Esophagus muscularis mucosa (tissue), 4 donors: ENCODE results near the gene KDSR. TPM values are rescaled to one million over a fixed set of nuclear protein-coding genes. Genes with fewer than 3 reads are reported as not detected.
A peak's percentile ranks its signal among the peaks of the same experiment; 100 is the strongest.

Source experiments
- DNase-seq: peaks from one replicate; pipeline ENCODE4 v3.0.0-alpha.2; 2017; ENCODE audit errors: extremely low spot score
- H3K27ac ChIP-seq, 4 donors: fragments of 200-600 bp; sonication (generic); replicated peaks in 1 of 4; 1 replicate in 3 of 4; 2 replicates in 1 of 4; pipeline ENCODE4 v1.5.1; 2016 to 2019; ENCODE audit warnings: mild to moderate bottlenecking in 1 of 4
- H3K27me3 ChIP-seq, 4 donors: fragments of 200-600 bp; sonication (generic); one replicate each; pipeline versions ENCODE4 v1.5.1 to v1.6.0; 2016 to 2019
- H3K36me3 ChIP-seq, 4 donors: fragments of 200-600 bp; sonication (generic); one replicate each; pipeline ENCODE4 v1.5.1; 2016 to 2019
- H3K4me1 ChIP-seq, 4 donors: fragments of 200-600 bp; sonication (generic); one replicate each; pipeline ENCODE4 v1.5.1; 2016 to 2019
- H3K4me3 ChIP-seq, 4 donors: fragments of 200-600 bp; sonication (generic); 1 replicate in 2 of 4; 2 replicates in 2 of 4; pipeline ENCODE4 v1.5.1; 2016 to 2019; ENCODE audit warnings: mild to moderate bottlenecking in 4 of 4, moderate library complexity in 1 of 4
- H3K9me3 ChIP-seq, 4 donors: fragments of 200-600 bp; sonication (generic); 1 replicate in 3 of 4; 2 replicates in 1 of 4; pipeline ENCODE4 v1.5.1; 2016 to 2019
- EP300 ChIP-seq: sonication (generic); formaldehyde crosslinking; IDR thresholded peaks from one replicate; pipeline ENCODE4 v1.6.1; 2017; ENCODE audit warnings: antibody characterized with exemption
- POLR2A ChIP-seq: fragments of 450-650 bp; IDR thresholded peaks from one replicate; pipeline ENCODE4 v1.6.1; 2017; ENCODE audit warnings: antibody characterized with exemption, moderate library complexity, mild to moderate bottlenecking, low read depth
- POLR2AphosphoS5 ChIP-seq, 2 donors: sonication (generic); formaldehyde crosslinking; IDR thresholded peaks; one replicate each; pipeline ENCODE4 v1.6.1; 2017; ENCODE audit warnings: antibody characterized with exemption in 2 of 2
- WGBS: methylation state at CpG from one replicate; pipeline ENCODE4 v1.1.5; 2018; 5-methylcytosine and 5-hydroxymethylcytosine counted together
- intact Hi-C: fragments of 100-400 bp; cut with DNase I; formaldehyde crosslinking; loops from one replicate; pipeline ENCODE4 v1.15.1; 2023
- total RNA-seq, 4 donors: library from RNA; depleted of rRNA; stranded (reverse); fragments of >200 nt; gene quantifications; one replicate each; pipeline versions ENCODE4 v1.1.0 to v1.2.1, GENCODE V29; 2016
- TF ChIP-seq, protein P1 (sequence below), 3 experiments: fragments of 200-600 bp in 2 of 3; fragments of 450-650 bp in 1 of 3; sonication (generic) in 2 of 3; IDR thresholded peaks; one replicate each; pipeline ENCODE4 v1.5.1; 2017 to 2019; ENCODE audit warnings: antibody characterized with exemption in 3 of 3, mild to moderate bottlenecking in 2 of 3, moderate library complexity in 1 of 3

The KDSR gene
- total RNA-seq, 4 donors from 2014 or later: 41.8 to 58.8 (median 49.8) TPM

DNA sequence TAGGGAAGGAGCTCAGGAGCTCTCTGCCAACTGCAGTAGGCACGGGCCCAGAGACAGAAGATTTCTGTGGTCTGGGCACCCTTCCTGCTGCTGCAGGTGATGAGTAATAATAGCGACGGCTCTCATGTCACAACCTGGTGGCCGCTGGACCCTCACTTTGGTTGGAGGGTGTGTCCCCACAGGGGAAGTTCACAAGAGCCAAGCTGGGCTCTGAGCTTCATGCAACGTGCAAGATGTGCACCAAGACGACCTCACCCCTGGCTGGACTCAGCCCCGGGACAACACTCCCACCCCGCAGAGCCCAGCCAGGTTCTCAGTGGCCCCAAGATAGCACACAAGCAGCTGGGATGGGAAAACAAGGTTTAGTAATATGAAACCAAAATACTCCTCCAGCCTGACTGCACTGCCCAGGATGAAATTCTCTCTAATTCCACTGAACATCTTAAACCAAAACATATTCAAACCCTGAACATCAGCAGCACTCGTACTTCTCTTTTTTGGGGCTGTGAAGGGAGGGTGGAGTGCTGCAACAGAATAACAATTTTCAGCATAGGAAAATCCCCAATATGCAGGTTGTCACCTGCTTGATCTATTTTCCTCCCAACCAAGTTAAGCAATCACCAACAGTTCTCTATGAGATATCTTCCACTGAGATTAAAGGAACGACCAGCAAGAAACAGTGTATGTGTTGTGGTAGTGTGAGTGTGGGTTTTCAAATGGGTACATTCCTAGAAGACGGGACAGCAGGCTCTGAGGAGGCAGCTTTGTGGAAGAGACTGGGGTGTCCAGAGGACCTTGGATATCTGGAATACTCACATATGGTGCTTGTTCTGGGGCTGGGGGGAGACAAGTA, 73.9 kb downstream of the KDSR start:
- no peaks in the 10 kb centered on the region for H3K27me3 ChIP-seq
- H3K4me3 ChIP-seq: no peak overlapping the region
- TF ChIP-seq EP300 (no peak), POLR2A (no peak), POLR2AphosphoS5 (IDR thresholded peaks at IDR 0.05) (no peak)
- TF ChIP-seq, protein P1, sequence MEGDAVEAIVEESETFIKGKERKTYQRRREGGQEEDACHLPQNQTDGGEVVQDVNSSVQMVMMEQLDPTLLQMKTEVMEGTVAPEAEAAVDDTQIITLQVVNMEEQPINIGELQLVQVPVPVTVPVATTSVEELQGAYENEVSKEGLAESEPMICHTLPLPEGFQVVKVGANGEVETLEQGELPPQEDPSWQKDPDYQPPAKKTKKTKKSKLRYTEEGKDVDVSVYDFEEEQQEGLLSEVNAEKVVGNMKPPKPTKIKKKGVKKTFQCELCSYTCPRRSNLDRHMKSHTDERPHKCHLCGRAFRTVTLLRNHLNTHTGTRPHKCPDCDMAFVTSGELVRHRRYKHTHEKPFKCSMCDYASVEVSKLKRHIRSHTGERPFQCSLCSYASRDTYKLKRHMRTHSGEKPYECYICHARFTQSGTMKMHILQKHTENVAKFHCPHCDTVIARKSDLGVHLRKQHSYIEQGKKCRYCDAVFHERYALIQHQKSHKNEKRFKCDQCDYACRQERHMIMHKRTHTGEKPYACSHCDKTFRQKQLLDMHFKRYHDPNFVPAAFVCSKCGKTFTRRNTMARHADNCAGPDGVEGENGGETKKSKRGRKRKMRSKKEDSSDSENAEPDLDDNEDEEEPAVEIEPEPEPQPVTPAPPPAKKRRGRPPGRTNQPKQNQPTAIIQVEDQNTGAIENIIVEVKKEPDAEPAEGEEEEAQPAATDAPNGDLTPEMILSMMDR (IDR thresholded peaks at IDR 0.05): no peak
- peak overlapping the region; percentile 9 to 73 (median 40) for H3K27ac ChIP-seq
- H3K9me3 ChIP-seq: no peaks in the 10 kb centered on the region
- 75% methylated on average over 6 of the region's 11 CpGs for WGBS
- H3K36me3 ChIP-seq: no peaks in the 10 kb centered on the region
- intact Hi-C loops: no loop called here
- peaks cover 36 to 82% (median 71%) of the 10 kb centered on the region in 4 donors for H3K4me1 ChIP-seq
- DNase-seq: no peak

DNA sequence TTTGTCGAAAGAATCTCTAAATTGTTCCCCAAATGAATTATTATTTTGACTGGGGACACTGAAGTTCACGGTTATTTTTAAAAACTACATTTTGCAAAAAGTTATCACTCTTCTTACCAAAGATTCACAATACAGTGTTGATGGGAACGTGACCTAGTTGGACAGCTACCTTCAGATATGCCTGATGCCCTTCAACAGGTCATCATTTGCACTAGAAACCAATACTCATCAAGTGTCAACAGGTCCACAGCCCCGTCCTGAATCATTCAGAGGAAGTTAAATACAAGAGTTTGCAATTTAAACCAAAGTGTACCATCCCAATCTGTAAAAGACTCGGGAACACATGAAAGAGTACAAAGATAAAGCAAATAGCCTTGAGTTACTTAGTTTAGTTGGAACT, 75.7 kb downstream of the KDSR start:
- TF ChIP-seq, protein P1 (IDR thresholded peaks at IDR 0.05): no peak
- no peak for TF ChIP-seq POLR2A
- TF ChIP-seq EP300: no peak
- H3K4me1 ChIP-seq: peaks cover 37 to 86% (median 78%) of the 10 kb centered on the region in 4 donors
- intact Hi-C loops: no loop called here

DNA sequence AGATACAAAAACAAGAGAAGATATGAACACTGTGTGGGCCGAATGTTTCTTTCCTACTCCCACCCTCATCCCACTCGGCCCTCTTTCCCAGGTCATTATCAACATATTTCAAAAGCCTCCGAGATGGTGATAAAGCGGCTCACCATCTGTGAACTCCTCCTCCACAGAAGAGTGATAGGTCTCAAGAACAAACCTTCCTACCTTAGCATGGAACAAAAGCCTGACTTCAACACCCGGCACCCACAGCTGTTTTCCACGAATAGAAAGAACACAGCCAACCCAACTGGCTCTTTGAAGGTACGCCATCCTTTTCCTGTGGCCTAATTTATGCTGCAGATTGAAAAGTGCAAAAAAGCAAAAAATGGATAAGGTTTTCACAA, 76.2 kb downstream of the KDSR start:
- no peaks in the 10 kb centered on the region for H3K9me3 ChIP-seq
- H3K4me3 ChIP-seq: no peak overlapping the region
- peaks cover 37 to 91% (median 82%) of the 10 kb centered on the region in 4 donors for H3K4me1 ChIP-seq
- H3K27ac ChIP-seq: no peak overlapping the region
- no peaks in the 10 kb centered on the region for H3K36me3 ChIP-seq
- no peaks in the 10 kb centered on the region for H3K27me3 ChIP-seq
- TF ChIP-seq EP300: no peak
- TF ChIP-seq, protein P1 (IDR thresholded peaks at IDR 0.05): no peak
- no peak for TF ChIP-seq POLR2A
- no peak for DNase-seq
- intact Hi-C loops: no loop called here
- WGBS: 84% methylated on average over 7 of the region's 7 CpGs

More for the DNA sequence above, 75.7 kb downstream of the KDSR start:
- no peak for DNase-seq
- Histone ChIP-seq H3K9me3 (no peaks in the 10 kb centered on the region), H3K36me3 (no peaks in the 10 kb centered on the region), H3K27me3 (no peaks in the 10 kb centered on the region), H3K27ac (no peak overlapping the region), H3K4me3 (no peak overlapping the region)
- 95% methylated on average over 5 of the region's 5 CpGs for WGBS

DNA sequence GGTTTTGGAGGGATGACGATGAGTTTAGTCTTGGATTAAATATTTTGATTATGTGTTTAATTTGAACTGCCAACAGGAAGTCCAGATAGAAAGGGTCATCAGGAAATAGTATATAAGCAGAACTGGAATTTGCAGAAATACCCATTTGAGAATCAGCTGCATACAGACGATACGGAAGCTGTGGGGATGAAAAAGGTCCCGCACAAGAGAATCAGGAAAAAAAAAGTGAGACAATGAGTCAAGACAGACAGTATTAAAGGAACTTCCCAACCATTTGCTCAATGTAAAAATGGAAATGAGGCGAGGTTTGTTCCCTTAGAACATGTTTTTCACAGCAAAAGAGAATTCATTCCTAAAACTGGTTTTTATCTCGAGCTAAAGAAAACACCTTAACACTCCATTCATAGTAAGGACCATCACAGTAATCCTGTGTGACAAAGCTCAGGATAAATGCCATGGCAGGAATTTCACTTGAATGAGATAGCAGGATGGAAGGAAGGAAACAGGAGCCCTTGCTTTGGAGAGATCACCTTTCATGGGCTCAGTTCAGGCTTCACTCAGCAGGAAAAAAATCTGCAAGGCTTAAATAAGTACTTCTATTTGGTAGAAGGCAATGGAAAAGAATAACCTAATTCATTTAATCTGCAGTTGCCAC, 76.7 kb downstream of the KDSR start:
- Histone ChIP-seq H3K9me3 (no peaks in the 10 kb centered on the region), H3K4me1 (peaks cover 37 to 96% (median 87%) of the 10 kb centered on the region in 4 donors), H3K27me3 (no peaks in the 10 kb centered on the region), H3K27ac (no peak overlapping the region), H3K4me3 (no peak overlapping the region), H3K36me3 (no peaks in the 10 kb centered on the region)
- peak; percentile 31 for DNase-seq
- WGBS: 78% methylated on average over 6 of the region's 6 CpGs
- intact Hi-C loops: no loop called here
- TF ChIP-seq POLR2AphosphoS5 (IDR thresholded peaks at IDR 0.05): no peak

DNA sequence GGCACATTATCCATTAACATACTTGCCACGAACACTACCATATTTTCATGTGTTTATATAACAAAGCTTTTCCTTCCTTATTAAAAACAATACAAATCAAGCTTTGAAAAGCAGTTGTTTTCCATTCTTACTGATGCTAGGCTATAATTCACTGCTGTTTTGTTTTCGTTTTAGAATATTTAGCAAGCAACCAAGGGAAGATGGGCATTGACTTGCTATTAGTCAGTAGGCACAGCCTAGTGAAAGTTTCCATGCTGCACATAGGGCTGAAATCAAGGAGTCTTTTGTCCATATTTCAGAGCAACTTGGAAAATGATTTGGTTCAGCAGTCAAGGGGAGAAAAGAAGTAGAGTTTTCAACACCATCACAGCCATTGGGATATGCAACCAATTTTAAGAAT, 78.7 kb downstream of the KDSR start:
- peak; percentile 21 for DNase-seq
- Histone ChIP-seq H3K27me3 (no peaks in the 10 kb centered on the region), H3K27ac (peak overlapping the region; percentile 41 to 79 (median 62)), H3K4me3 (no peak overlapping the region), H3K36me3 (no peaks in the 10 kb centered on the region), H3K9me3 (no peaks in the 10 kb centered on the region), H3K4me1 (peaks cover 33 to 100% (median 93%) of the 10 kb centered on the region in 4 donors)
- intact Hi-C loops: no loop called here
- 44% methylated on average over 2 of the region's 2 CpGs for WGBS
- TF ChIP-seq POLR2AphosphoS5 (IDR thresholded peaks at IDR 0.05) (no peak), EP300 (no peak), POLR2A (no peak)
- TF ChIP-seq, protein P1 (IDR thresholded peaks at IDR 0.05): no peak
